Smooth muscle cell (in vitro differentiated cells): ENCODE results near the gene SCN7A. TPM values are rescaled to one million over a fixed set of nuclear protein-coding genes. Genes with fewer than 3 reads are reported as not detected.

Experiments
- DNase-seq: peaks from one replicate; lab custom pipeline; 2025; ENCODE audit not compliant: unreplicated experiment; lab: John Stamatoyannopoulos, UW
- H2AFZ ChIP-seq: fragments of 200-600 bp; sonication (generic); 2 replicates; pipeline ENCODE4 v1.6.0; 2016; ENCODE audit warnings: antibody characterized with exemption, low read depth, mild to moderate bottlenecking
- H3F3A ChIP-seq: fragments of 200-600 bp; sonication (generic); 2 replicates; pipeline ENCODE4 v1.6.0; 2017; ENCODE audit warnings: antibody characterized with exemption, low read depth
- H3K27ac ChIP-seq: fragments of 200-600 bp; sonication (generic); 2 replicates; pipeline ENCODE4 v1.5.1; 2016; ENCODE audit warnings: low read depth, mild to moderate bottlenecking
- H3K27me3 ChIP-seq: fragments of 200-600 bp; sonication (generic); 2 replicates; pipeline ENCODE4 v1.6.1; 2016; ENCODE audit warnings: low read depth, mild to moderate bottlenecking
- H3K36me3 ChIP-seq: fragments of 200-600 bp; sonication (generic); 2 replicates; pipeline ENCODE4 v1.5.1; 2016; ENCODE audit warnings: low read depth
- H3K4me1 ChIP-seq: fragments of 200-600 bp; sonication (generic); 2 replicates; pipeline ENCODE4 v1.5.1; 2016; ENCODE audit warnings: low read depth
- H3K4me2 ChIP-seq: fragments of 200-600 bp; sonication (generic); 2 replicates; pipeline ENCODE4 v1.6.0; 2016; ENCODE audit warnings: mild to moderate bottlenecking
- H3K4me3 ChIP-seq: fragments of 200-600 bp; sonication (generic); 2 replicates; pipeline ENCODE4 v1.5.1; 2016; ENCODE audit warnings: mild to moderate bottlenecking
- H3K79me2 ChIP-seq: fragments of 200-600 bp; sonication (generic); 2 replicates; pipeline ENCODE4 v1.6.0; 2016; ENCODE audit warnings: low read depth, mild to moderate bottlenecking
- H3K9ac ChIP-seq: fragments of 200-600 bp; sonication (generic); 2 replicates; pipeline ENCODE4 v1.6.0; 2016; ENCODE audit warnings: low read depth
- H3K9me3 ChIP-seq: fragments of 200-600 bp; sonication (generic); replicated peaks from 2 replicates; pipeline ENCODE4 v1.5.1; 2016; ENCODE audit warnings: low read depth
- H4K20me1 ChIP-seq: fragments of 200-600 bp; sonication (generic); 2 replicates; pipeline ENCODE4 v1.6.0; 2016; ENCODE audit warnings: low read depth
- CTCF ChIP-seq: fragments of 200-600 bp; sonication (generic); IDR thresholded peaks from 2 replicates; pipeline ENCODE4 v1.5.1; 2017; ENCODE audit warnings: borderline replicate concordance, mild to moderate bottlenecking, antibody characterized with exemption; ENCODE audit not compliant: insufficient read depth, poor library complexity, severe bottlenecking
- WGBS: methylation state at CpG from one replicate; pipeline ENCODE4 v1.1.7; 2016; ENCODE audit warnings: low lambda C conversion rate; 5-methylcytosine and 5-hydroxymethylcytosine counted together
- polyA plus RNA-seq: library from polyadenylated mRNA; unstranded; fragments of >200 nt; fragmentation: Nextera tagmentation; extraction: Ambion mirVana; gene quantifications from 2 replicates; pipeline ENCODE4 v1.2.1, GENCODE V29; 2016
- total RNA-seq: library from RNA; depleted of rRNA; stranded (reverse); fragments of >200 nt; gene quantifications from 2 replicates; pipeline ENCODE4 v1.2.3, GENCODE V29; 2014

Gene SCN7A
- total and polyA plus RNA-seq, 2 experiments from 2014 or later, result not detected

GRCh38 chr2:166491461-166491860, 2.6 kb downstream of the SCN7A start:
- H3K27ac ChIP-seq, result no peak overlapping the region
- TF ChIP-seq CTCF, result no peak
- H2AFZ ChIP-seq, result no peak overlapping the region
- H3K4me2 ChIP-seq, result no peak overlapping the region
- 55% methylated on average over 1 of the region's 1 CpG for WGBS
- H3F3A ChIP-seq, result no peaks in the 10 kb centered on the region
- no peak overlapping the region for H3K9ac ChIP-seq
- H3K36me3 ChIP-seq, result no peaks in the 10 kb centered on the region
- DNase-seq, result no peak
- no peaks in the 10 kb centered on the region for H4K20me1 ChIP-seq
- no peak overlapping the region for H3K4me3 ChIP-seq
- H3K4me1 ChIP-seq, result no peaks in the 10 kb centered on the region
- no peaks in the 10 kb centered on the region for H3K79me2 ChIP-seq
- no peaks in the 10 kb centered on the region for H3K27me3 ChIP-seq
- no peaks in the 10 kb centered on the region for H3K9me3 ChIP-seq

GRCh38 chr2:166487171-166487570, 6.9 kb downstream of the SCN7A start:
- no peaks in the 10 kb centered on the region for H3K79me2 ChIP-seq

GRCh38 chr2:166485558-166486178, 8.4 kb downstream of the SCN7A start:
- Histone ChIP-seq H3K36me3 (no peaks in the 10 kb centered on the region), H3K9ac (no peak overlapping the region), H4K20me1 (no peaks in the 10 kb centered on the region), H3K4me3 (no peak overlapping the region), H3F3A (no peaks in the 10 kb centered on the region), H3K4me2 (no peak overlapping the region), H3K27ac (no peak overlapping the region), H2AFZ (no peak overlapping the region), H3K27me3 (no peaks in the 10 kb centered on the region), H3K4me1 (no peaks in the 10 kb centered on the region), H3K9me3 (no peaks in the 10 kb centered on the region), H3K79me2 (no peaks in the 10 kb centered on the region)
- TF ChIP-seq CTCF, result no peak
- DNase-seq, result no peak
- WGBS, result 91% methylated on average over 5 of the region's 5 CpGs

More at GRCh38 chr2:166487171-166487570, 6.9 kb downstream of the SCN7A start:
- H3F3A ChIP-seq, result no peaks in the 10 kb centered on the region
- WGBS, result 90% methylated on average over 1 of the region's 1 CpG
- no peak overlapping the region for H3K4me3 ChIP-seq
- no peak overlapping the region for H3K4me2 ChIP-seq
- H3K27ac ChIP-seq, result no peak overlapping the region
- DNase-seq, result no peak
- no peaks in the 10 kb centered on the region for H3K9me3 ChIP-seq
- H3K36me3 ChIP-seq, result no peaks in the 10 kb centered on the region
- H3K27me3 ChIP-seq, result no peaks in the 10 kb centered on the region
- H3K4me1 ChIP-seq, result no peaks in the 10 kb centered on the region
- no peak overlapping the region for H2AFZ ChIP-seq
- H4K20me1 ChIP-seq, result no peaks in the 10 kb centered on the region
- H3K9ac ChIP-seq, result no peak overlapping the region
- TF ChIP-seq CTCF, result no peak

- no peaks in the 10 kb centered on the region for H3K79me2 ChIP-seq
- no peak for DNase-seq
- no peak overlapping the region for H3K4me2 ChIP-seq
- H2AFZ ChIP-seq, result no peak overlapping the region
- H3K27ac ChIP-seq, result no peak overlapping the region
- WGBS, result 93% methylated on average over 2 of the region's 2 CpGs
- H3K4me1 ChIP-seq, result no peaks in the 10 kb centered on the region
- TF ChIP-seq CTCF, result no peak
- no peaks in the 10 kb centered on the region for H3F3A ChIP-seq
- H3K4me3 ChIP-seq, result no peak overlapping the region
- H3K9me3 ChIP-seq, result no peaks in the 10 kb centered on the region
- H3K36me3 ChIP-seq, result no peaks in the 10 kb centered on the region
- H3K9ac ChIP-seq, result no peak overlapping the region
- H4K20me1 ChIP-seq, result no peaks in the 10 kb centered on the region
- peaks cover 3% of the 10 kb centered on the region for H3K27me3 ChIP-seq
Measured at GRCh38 chr2:166472332-166472731, 21.7 kb downstream of the SCN7A start.
